Measurements from ENCODE around the gene CAMK1G.

The CAMK1G gene

GRCh38 chr1:209661071-209661470 lies 77.6 kb downstream of the CAMK1G start:
- TF ChIP-seq FOXP2 (optimal IDR thresholded peaks at IDR 0.05; ENCODE audit: borderline replicate concordance, extremely low read depth, extremely low read length, insufficient read depth) (no peak), SIN3A (IDR thresholded peaks at IDR 0.05; ENCODE audit: borderline replicate concordance, insufficient read depth, low read length) (no peak), TAF1 (IDR thresholded peaks at IDR 0.05; ENCODE audit: borderline replicate concordance, insufficient read depth, low read length) (no peak), REST (IDR thresholded peaks at IDR 0.05; ENCODE audit: insufficient read depth in 1 of 2, low read depth in 2 of 2, low read length in 2 of 2) (no peak), POLR2AphosphoS5 (IDR thresholded peaks at IDR 0.05; ENCODE audit: low read depth, low read length) (no peak)

GRCh38 chr1:209662879-209663327 lies 79.4 kb downstream of the CAMK1G start:
- TF ChIP-seq REST (IDR thresholded peaks at IDR 0.05; ENCODE audit: insufficient read depth in 1 of 2, low read depth in 2 of 2, low read length in 2 of 2): no peak
- no peak for TF ChIP-seq TAF1 (IDR thresholded peaks at IDR 0.05; ENCODE audit: borderline replicate concordance, insufficient read depth, low read length)
- no peak for TF ChIP-seq FOXP2 (optimal IDR thresholded peaks at IDR 0.05; ENCODE audit: borderline replicate concordance, extremely low read depth, extremely low read length, insufficient read depth)
